GM19324 (cell line): Measurements from ENCODE around the gene ELFN2.

ENCODE experiments used
- ATAC-seq: cut with Tn5 transposase; IDR thresholded peaks from one replicate; pipeline ENCODE4 v1.9.1; 2021; ENCODE audit warnings: mild to moderate bottlenecking, moderate library complexity; ENCODE audit not compliant: unreplicated experiment, low FRiP score

Gene ELFN2

GRCh38 chr22:37428649-37429586 is 1.6 kb upstream of the ELFN2 start:
- no peak for ATAC-seq

DNA sequence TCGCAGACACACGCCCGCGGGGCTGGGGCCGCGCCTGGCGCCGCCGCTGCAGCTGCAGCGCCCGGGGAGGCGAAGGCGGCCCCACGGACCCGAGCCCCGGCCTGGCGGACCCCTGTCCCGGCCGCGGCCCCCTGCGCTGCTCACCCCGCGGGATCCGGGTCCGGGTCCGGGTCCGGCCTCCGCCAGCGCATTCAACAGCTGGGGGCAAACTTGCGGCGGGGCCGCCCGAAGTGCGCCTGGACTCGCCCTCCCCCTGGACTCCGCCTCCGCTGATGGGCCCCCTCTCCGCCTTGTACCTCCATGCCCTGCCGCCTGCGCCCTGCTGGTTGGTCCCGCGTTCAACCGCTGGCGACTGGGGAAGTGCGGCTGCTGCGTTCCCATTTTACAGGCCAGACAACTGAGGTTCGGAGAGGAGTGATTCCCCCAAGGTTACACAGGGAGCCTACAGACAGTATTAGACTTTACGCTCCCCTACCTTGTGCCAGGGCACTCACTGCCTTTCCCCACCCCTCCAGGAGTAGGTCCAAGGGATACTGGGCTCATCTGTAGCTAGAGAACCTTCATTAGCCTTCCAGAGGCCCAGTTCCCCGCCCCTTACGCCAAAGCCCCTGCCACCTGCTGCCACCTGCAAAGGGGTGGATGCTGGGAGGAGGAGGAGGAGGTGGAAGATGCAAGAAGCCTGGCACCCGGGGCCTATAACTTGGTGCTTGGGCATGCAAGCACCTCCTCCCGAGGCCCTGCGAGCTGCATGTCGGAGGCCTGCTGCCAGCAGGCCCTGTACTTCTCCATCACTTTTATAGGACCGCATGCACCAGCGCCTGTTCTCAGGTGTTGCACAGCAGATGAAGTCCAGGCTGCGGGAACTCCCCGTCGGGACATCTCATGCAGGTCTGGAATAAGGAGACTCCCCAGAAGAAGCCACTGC is 694 bp upstream of the ELFN2 start:
- ATAC-seq, result no peak

GRCh38 chr22:37426706-37427134 is 559 bp downstream of the ELFN2 start:
- ATAC-seq, result no peak

DNA sequence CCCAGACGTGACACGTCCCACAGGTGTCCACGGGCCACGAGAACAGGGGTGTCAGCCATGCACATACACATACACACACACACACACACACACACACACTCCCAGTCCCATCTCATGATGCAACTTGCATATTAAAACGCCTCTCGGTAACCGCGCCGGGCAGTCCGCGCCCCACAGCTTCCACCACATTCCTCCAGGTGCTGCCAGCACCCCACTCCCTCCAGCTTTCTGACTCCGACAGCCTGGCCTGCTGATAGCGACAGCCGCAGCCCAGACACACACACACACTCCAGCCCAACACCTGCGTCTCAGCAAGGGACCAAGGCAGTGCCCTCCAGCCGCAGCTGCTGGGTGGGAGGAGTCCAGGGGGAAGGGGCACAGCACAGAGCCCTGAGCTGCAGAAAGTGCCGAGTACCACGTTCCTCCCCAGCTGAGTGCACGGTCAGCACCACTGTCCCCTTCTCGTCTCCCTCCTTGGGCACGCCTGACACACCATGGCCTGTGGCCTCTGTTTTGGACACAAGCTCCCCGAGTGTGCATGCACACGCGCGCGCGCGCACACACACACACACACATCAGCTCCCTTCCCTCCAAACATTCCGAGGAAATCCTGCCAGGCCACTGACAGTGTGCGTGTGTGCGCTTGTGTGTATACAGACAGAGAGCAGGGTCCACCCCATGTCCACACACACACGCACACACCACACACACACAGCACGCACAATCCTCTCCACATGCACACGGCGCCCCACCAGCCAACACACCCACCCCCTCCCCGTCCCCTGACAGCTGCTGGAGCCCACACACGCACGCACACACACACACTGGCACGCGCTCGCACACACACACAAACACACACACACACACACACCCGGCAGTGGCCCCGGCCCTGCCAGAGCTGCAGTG is 1.2 kb downstream of the ELFN2 start:
- ATAC-seq, result no peak

DNA sequence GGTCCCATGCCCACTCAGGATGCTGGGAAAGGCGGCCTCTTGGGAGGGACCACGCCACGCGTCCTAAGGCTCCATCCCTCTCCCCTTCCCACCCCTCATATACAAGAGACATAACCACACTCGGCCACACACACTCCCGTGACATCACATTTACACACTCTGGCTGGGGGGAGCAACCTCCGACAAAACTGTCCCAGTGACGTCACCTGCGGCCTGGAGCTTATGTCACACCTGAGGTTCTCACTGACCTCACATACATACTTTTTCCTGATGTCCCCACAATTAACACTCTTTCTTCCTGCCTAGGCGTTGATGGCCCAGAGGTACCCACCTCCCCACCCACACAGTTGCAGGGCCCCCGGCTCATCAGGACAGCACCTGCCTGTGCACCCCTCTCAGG is 1.9 kb downstream of the ELFN2 start:
- no peak for ATAC-seq

- ATAC-seq, result no peak
Measured at GRCh38 chr22:37423283-37423682, 4.0 kb downstream of the ELFN2 start.

GRCh38 chr22:37421468-37421877 is 5.8 kb downstream of the ELFN2 start:
- ATAC-seq, result no peak

DNA sequence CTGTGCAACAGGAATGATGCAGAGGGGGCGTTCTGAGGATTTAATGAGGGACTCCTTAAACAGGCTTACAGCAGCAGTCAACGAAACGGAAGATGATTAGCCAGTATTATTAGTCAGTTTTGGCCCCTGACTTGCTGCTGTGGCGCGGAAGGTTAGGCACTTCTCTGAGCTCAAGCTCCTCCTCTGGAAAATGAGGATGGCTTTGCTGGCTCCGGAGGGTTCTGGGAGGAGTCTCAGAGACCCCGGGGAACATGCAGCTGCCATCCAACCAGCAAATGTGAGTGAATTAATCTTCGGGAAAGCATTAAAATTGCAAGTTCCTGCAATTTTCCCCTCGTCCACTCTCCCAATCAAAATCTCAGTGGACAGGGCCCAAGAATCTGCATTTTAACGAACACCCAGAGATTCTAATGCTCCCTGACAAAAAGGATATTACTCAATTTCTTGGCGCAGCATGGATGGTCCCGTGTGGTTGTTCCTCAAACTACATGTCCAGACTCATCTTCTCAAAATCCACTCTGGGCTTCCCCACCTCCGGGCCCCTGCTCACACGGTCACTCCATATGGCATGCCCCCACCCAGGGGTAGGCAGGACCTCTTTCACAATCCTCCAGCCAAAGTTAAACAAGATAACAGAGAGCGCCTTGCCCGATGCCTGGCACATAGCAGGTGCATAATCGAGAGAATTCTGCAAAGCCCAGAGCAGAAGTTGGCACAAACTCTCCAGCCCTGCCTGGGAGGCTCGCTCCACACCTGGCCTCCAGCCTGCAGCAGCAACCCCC is 6.4 kb downstream of the ELFN2 start:
- ATAC-seq, result no peak

- ATAC-seq, result no peak
Measured at GRCh38 chr22:37419969-37420685, 7.2 kb downstream of the ELFN2 start.

- no peak for ATAC-seq
Measured at GRCh38 chr22:37419370-37419968, 7.8 kb downstream of the ELFN2 start.

DNA sequence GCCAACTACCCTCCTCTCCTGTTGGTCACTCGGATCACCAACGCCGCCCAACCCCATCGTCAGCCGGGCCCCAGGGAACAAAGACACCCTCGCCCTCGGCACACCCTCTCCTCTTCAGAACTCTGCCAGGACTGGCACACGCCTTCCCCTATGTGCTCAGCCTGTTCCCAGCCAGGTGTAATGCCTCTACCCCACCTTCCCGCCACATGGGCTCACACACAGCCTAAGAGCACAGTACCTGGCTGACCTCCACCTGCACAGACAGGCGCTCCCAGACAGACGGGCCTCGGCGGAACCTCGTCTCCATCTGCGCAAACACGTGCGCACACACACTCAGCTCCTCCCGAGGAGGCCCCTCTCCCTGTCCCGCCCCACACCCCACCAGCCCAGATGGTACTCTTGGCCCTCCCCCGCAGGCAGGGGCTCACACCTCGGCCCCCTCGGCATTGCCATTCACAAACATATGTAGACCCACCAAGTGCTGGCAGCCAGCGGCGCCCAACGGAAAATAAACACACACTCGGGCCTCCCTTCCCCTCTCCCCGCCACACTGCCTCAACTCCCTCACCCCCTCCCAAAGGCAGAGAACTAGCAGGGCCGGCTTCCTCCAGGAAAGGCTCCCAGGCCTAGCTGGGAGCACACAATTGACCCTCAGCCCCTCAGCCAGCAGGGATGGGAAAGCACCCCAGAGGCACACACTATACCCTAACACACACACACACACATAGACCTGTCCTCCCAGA is 8.5 kb downstream of the ELFN2 start:
- ATAC-seq, result no peak

DNA sequence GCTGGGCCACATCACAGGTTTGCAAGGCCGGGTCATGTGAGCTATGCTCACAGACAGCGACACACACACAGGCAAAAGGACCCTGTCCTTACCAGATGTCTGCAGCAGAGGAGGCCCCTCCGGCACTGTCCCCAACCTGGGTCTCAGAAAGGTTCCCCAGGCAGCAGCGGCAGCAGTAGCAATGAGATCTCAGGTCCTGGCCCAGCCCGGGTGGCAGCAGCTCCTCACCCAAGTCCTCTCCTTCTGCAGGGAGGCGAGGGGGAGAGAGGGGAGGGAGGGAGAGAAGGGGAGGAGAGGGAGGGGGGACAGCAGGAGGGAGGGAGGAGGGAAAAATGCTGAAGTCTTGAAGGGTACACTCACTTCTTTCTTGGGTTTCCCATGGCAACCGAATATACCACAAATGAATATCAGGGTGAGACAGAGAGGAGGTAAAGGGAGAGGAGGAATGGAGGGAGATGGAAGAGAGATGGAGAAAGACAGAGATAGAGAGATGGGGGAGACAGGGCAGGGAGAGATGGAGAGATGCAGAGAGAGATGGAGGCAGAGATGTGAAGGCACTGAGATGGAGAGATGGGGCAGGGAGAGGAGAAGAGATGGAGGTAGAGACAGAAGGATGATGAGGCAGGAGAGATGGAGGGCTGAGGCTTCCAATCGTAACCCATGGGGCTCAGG is 9.5 kb downstream of the ELFN2 start:
- ATAC-seq, result no peak

GRCh38 chr22:37417264-37417663 is 10.0 kb downstream of the ELFN2 start:
- ATAC-seq, result no peak

- no peak for ATAC-seq
Measured at GRCh38 chr22:37416827-37417226, 10.5 kb downstream of the ELFN2 start.

DNA sequence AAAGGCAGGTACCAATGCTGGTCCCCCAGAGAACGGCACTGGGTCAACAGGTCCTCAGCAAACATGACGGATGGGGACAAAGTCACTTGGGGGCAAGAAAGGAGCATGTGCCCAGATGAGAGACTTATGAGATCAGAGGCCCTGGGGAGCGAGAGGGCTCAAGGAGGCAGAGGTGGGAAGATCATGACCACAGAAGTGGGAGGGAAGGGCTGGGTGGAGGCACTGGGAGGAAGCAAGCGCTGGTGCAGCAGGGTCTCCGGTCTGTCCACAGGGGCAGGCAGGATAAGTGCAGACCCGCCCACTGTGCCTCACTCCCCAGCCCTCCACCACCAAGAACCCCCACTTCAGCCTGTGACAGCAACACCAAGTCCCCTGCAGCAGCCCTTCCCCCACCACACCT is 10.9 kb downstream of the ELFN2 start:
- no peak for ATAC-seq

GRCh38 chr22:37415210-37415609 is 12.1 kb downstream of the ELFN2 start:
- no peak for ATAC-seq

DNA sequence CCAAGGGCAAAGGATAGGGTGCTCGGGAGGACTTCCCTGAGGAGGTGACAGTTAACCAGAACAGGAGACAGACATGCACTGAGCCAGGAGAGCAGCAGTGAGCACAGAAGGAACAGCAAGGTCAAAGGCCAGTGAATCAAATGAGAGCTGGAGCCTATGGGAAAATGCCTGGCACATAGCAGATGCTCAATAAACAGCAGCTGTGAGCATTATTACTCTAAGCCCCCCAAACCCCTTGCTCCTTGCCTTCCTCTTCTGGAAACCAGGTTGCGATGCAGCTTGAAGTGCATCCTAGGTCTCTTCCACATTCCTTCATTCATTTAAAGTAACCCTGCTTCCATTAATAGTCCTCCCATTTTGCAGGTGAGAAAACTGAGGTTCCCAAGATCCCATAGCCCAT is 13.0 kb downstream of the ELFN2 start:
- no peak for ATAC-seq
